Aorta (tissue), 5 donors: ENCODE results near the gene TENM4. TPM values are rescaled to one million over a fixed set of nuclear protein-coding genes. Genes with fewer than 3 reads are reported as not detected.

ENCODE experiments used
- ATAC-seq: fragments of 200-7000 bp; cut with Tn5 transposase; one replicate; pipeline ENCODE4 v1.9.1; 2022; ENCODE audit warnings: moderate library complexity; ENCODE audit not compliant: low FRiP score
- DNase-seq, 2 donors: peaks; one replicate each; pipeline ENCODE4 v3.0.0-alpha.2; 2020
- H3K27ac ChIP-seq, 2 donors: one replicate each; pipeline ENCODE4 v1.5.1; 2013; ENCODE audit warnings: low read length in 2 of 2, mild to moderate bottlenecking in 2 of 2, moderate library complexity in 2 of 2, control low read depth in 1 of 2, inconsistent platforms in 1 of 2, low read depth in 1 of 2
- H3K27me3 ChIP-seq, 2 donors: one replicate each; pipeline ENCODE4 v1.6.1; 2013; ENCODE audit warnings: control low read depth in 1 of 2, low read length in 1 of 2, mild to moderate bottlenecking in 1 of 2, moderate library complexity in 1 of 2; ENCODE audit not compliant: insufficient read depth in 2 of 2, control insufficient read depth in 1 of 2
- H3K36me3 ChIP-seq, 2 donors: one replicate each; pipeline ENCODE4 v1.6.1; 2013; ENCODE audit warnings: control low read depth in 1 of 2, low read length in 1 of 2, mild to moderate bottlenecking in 1 of 2; ENCODE audit not compliant: insufficient read depth in 2 of 2, control insufficient read depth in 1 of 2
- H3K4me1 ChIP-seq, 2 donors: one replicate each; pipeline ENCODE4 v1.6.1; 2013; ENCODE audit warnings: low read length in 2 of 2, control low read depth in 1 of 2, mild to moderate bottlenecking in 1 of 2, moderate library complexity in 1 of 2; ENCODE audit not compliant: insufficient read depth in 2 of 2, control insufficient read depth in 1 of 2
- H3K4me3 ChIP-seq, 2 donors: one replicate each; pipeline ENCODE4 v1.5.1; 2013; ENCODE audit warnings: low read length in 2 of 2, control low read depth in 1 of 2, mild to moderate bottlenecking in 1 of 2
- H3K9me3 ChIP-seq: one replicate; pipeline ENCODE4 v1.6.1; 2013; ENCODE audit warnings: mild to moderate bottlenecking, low read length; ENCODE audit not compliant: control insufficient read depth
- WGBS, 2 donors: extraction: QIAGEN DNeasy Blood & Tissue Kit; methylation state at CpG; one replicate each; pipeline ENCODE4 v1.1.7; 2013; 5-methylcytosine and 5-hydroxymethylcytosine counted together
- intact Hi-C, 2 donors: fragments of 100-400 bp; cut with DNase I; formaldehyde crosslinking; loops; one replicate each; pipeline versions ENCODE4 v1.14.2 to v1.15.0; 2022
- polyA plus RNA-seq, 2 donors: library from polyadenylated mRNA; stranded (reverse); fragments of 200-250 nt; gene quantifications; one replicate each; pipeline ENCODE4 v1.2.3, GENCODE V29; 2013
- total RNA-seq, 2 donors: library from RNA; stranded (reverse); fragmentation: NEBNext Ultra II Directional; extraction: Animal tissue kit (Norgen Biotek cat#: 25700); gene quantifications; one replicate each; pipeline ENCODE4 v1.2.1, GENCODE V29; 2021
- donor health status: healthy with polysubstance abuse.
- donor health status: Bipolar disorder and iron deficiency.
- donor health status: DM: no; HTN: no; CAD: no.
- donor health status: DM: no; HTN: no; CAD: no.
- donor health status: DM: yes; HTN: yes; CAD: no.

The TENM4 gene
- total and polyA plus RNA-seq, 4 donors = 0.20 to 9.1 (median 2.5) TPM

DNA sequence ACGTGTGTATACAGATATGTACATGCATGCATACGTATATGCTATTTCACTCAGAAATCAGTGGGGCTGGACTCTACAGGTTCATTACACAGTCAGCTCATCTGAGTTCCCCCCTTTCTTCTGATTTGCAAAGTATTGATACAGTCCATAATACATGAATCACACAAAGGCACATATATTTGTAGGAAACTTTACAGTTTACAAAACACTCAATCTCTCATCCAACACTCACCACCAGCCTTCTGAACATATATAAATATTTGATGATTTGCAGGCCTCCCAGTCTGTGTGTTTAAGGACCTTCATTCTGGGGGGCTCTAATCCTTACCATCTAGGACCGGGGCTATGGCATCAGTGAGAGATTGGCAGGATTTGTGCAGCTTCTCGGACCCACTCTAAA lies 293.8 kb downstream of the TENM4 start:
- no peaks in the 10 kb centered on the region for H3K27me3 ChIP-seq
- DNase-seq = no peak
- H3K4me1 ChIP-seq = peaks cover 0 to 7% of the 10 kb centered on the region in 2 donors
- no peaks in the 10 kb centered on the region for H3K36me3 ChIP-seq
- no peak overlapping the region for H3K4me3 ChIP-seq
- no peak for ATAC-seq
- H3K9me3 ChIP-seq = no peaks in the 10 kb centered on the region
- 85 to 86% methylated on average over 4 of the region's 4 CpGs for WGBS, 2 donors
- no peak overlapping the region for H3K27ac ChIP-seq
- intact Hi-C loops = no loop called here

- no peaks in the 10 kb centered on the region for H3K36me3 ChIP-seq
- DNase-seq (no peak), ATAC-seq (no peak)
- no peak overlapping the region for H3K4me3 ChIP-seq
- no peak overlapping the region for H3K27ac ChIP-seq
- H3K9me3 ChIP-seq = no peaks in the 10 kb centered on the region
- WGBS, 2 donors = 92 to 94% methylated on average over 4 of the region's 4 CpGs
- intact Hi-C loops = no loop called here
- no peaks in the 10 kb centered on the region for H3K27me3 ChIP-seq
- H3K4me1 ChIP-seq = no peaks in the 10 kb centered on the region
Observed at GRCh38 chr11:79139900-79140299, 300.9 kb downstream of the TENM4 start.

DNA sequence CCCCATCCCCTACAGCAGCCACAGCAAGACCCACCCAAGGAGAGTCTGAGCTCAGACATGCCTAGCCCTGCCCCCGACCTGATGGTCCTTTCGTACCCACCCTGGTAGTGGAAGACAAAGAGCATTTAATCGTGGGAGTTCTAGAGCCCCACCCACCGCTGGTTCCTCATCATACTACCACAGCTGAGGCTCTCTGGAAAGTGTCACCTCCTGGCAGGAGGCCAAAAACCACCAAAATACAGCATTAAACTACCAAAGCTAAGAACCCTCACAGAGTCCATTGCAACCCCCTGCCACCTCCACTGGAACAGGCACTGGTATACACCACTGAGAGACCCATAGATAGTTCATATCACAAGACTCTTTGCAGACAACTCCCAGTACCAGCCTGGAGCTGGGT lies 311.1 kb downstream of the TENM4 start:
- Histone ChIP-seq H3K36me3 (no peaks in the 10 kb centered on the region), H3K4me1 (no peaks in the 10 kb centered on the region), H3K27me3 (no peaks in the 10 kb centered on the region), H3K9me3 (no peaks in the 10 kb centered on the region), H3K27ac (no peak overlapping the region), H3K4me3 (no peak overlapping the region)
- ATAC-seq = no peak
- no peak for DNase-seq
- intact Hi-C loops = no loop called here
- 86 to 87% methylated on average over 4 of the region's 4 CpGs for WGBS, 2 donors

GRCh38 chr11:79128291-79128690 lies 312.5 kb downstream of the TENM4 start:
- Histone ChIP-seq H3K4me3 (no peak overlapping the region), H3K36me3 (no peaks in the 10 kb centered on the region), H3K4me1 (no peaks in the 10 kb centered on the region), H3K9me3 (no peaks in the 10 kb centered on the region), H3K27me3 (no peaks in the 10 kb centered on the region), H3K27ac (no peak overlapping the region)
- DNase-seq = no peak
- intact Hi-C loops = no loop called here
- 86 to 91% methylated on average over 3 of the region's 3 CpGs for WGBS, 2 donors
- ATAC-seq = no peak

GRCh38 chr11:79122759-79123158 lies 318.1 kb downstream of the TENM4 start:
- Histone ChIP-seq H3K4me1 (no peaks in the 10 kb centered on the region), H3K9me3 (no peaks in the 10 kb centered on the region), H3K27ac (no peak overlapping the region), H3K36me3 (no peaks in the 10 kb centered on the region), H3K27me3 (no peaks in the 10 kb centered on the region), H3K4me3 (no peak overlapping the region)
- no peak for DNase-seq
- intact Hi-C loops = no loop called here
- WGBS, 2 donors = 81 to 83% methylated on average over 3 of the region's 3 CpGs
- no peak for ATAC-seq

DNA sequence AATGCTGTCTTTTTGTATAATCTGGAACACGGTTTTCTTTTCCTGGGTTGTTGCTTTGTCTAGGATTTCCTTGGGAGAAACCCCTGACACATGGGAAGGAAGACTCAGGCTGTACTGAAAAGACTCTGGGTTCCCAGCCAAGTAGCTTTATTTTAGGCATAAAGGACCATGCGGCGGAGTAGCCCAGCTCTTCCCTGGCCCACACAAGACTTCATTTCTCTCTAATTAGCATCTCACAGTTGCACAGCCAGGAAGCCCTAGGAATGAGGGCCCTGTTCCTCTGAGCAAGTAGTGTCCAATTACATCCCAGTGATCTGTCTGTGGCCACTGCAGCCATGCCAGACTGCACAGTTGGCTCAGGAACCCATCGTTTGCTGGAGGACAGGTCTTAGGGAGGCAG lies 319.5 kb downstream of the TENM4 start:
- H3K4me1 ChIP-seq = no peaks in the 10 kb centered on the region
- ATAC-seq (no peak), DNase-seq (no peak)
- H3K27ac ChIP-seq = no peak overlapping the region
- intact Hi-C loops = no loop called here
- H3K27me3 ChIP-seq = no peaks in the 10 kb centered on the region
- no peaks in the 10 kb centered on the region for H3K9me3 ChIP-seq
- no peaks in the 10 kb centered on the region for H3K36me3 ChIP-seq
- WGBS, 2 donors = 47 to 48% methylated on average over 4 of the region's 4 CpGs
- no peak overlapping the region for H3K4me3 ChIP-seq

DNA sequence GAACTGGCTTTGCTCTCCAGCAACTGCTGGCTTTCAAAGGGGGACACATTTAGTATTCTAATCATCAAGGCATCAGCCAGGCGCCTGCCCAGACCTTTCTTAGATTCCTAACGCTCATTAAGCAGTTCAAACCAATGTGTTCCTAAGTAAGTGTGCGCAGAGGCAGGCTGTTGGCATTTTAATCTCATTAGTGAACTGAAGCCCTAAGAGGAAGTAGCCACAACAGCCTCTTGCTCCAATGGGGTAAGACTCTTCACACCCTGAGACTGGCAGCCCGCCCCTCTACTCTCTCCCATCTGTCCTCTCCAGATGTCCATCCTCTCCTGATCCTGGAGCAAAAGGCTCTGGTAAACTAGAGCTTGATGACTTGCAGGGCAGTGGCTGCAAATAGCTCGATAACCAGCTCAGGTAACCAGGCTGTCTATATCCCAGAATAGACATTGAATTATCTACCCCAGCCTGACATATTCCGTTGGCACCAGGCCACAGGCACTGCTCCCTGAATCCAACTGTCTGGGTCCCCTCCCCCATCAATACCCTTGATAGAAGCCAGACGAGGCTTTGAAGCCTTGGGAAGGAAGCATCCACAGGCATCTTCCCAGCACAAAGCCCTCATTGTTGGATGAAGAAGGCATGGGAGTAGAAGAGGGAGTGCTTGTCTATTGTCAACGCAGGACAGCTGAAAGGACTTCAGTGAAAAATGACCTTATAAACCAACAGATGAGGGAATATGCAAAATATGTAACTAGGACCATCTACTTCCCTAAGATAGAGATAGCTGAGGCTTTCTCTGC lies 321.1 kb downstream of the TENM4 start:
- Histone ChIP-seq H3K36me3 (no peaks in the 10 kb centered on the region), H3K4me3 (no peak overlapping the region), H3K27ac (no peak overlapping the region), H3K27me3 (no peaks in the 10 kb centered on the region), H3K4me1 (no peaks in the 10 kb centered on the region), H3K9me3 (peaks cover 2% of the 10 kb centered on the region)
- no peak for ATAC-seq
- intact Hi-C loops = no loop called here
- DNase-seq = no peak
- WGBS, 2 donors = 70 to 72% methylated on average over 8 of the region's 8 CpGs

GRCh38 chr11:79117488-79117887 lies 323.3 kb downstream of the TENM4 start:
- no peak overlapping the region for H3K4me3 ChIP-seq
- intact Hi-C loops = no loop called here
- H3K27ac ChIP-seq = no peak overlapping the region
- no peaks in the 10 kb centered on the region for H3K27me3 ChIP-seq
- H3K36me3 ChIP-seq = no peaks in the 10 kb centered on the region
- ATAC-seq = no peak
- WGBS, 2 donors = 98 to 100% methylated on average over 1 of the region's 1 CpG
- no peaks in the 10 kb centered on the region for H3K4me1 ChIP-seq
- no peak for DNase-seq
- H3K9me3 ChIP-seq = peaks cover 2% of the 10 kb centered on the region

DNA sequence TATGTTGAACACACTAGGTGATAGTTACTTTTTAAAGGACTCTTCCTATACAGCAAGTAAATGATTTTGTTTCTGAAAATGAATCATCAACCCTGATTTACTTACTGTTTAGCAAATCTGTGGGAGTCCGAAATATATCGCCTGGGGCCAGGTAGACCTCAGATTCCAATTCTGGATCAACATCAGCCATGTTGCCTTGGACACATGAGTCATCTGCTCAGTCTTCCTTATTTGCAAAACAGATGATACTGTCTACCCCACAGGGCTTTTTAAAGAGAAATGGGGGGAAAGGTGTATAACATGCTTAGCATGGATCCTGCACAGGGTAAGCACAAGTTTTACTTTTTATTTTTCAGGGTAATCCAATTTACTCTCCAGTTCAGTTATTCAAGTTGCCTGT lies 324.2 kb downstream of the TENM4 start:
- H3K27ac ChIP-seq = no peak overlapping the region
- intact Hi-C loops = no loop called here
- 96 to 98% methylated on average over 2 of the region's 2 CpGs for whole genome bisulfite sequencing, 2 donors

More for the DNA sequence above, 324.2 kb downstream of the TENM4 start:
- H3K27me3 ChIP-seq = no peaks in the 10 kb centered on the region
- no peaks in the 10 kb centered on the region for H3K4me1 ChIP-seq
- H3K36me3 ChIP-seq = no peaks in the 10 kb centered on the region
- no peak overlapping the region for H3K4me3 ChIP-seq
- DNase-seq (no peak), ATAC-seq (no peak)
- peaks cover 2% of the 10 kb centered on the region for H3K9me3 ChIP-seq
